SW480 (cell line): ENCODE data around the gene SLC5A3.
A peak's percentile ranks its signal among the peaks of the same experiment; 100 is the strongest.

Source experiments
- DNase-seq: peaks from one replicate; pipeline ENCODE4 v3.0.0-alpha.2; 2016; ENCODE audit warnings: low spot score

Gene SLC5A3

GRCh38 chr21:34100790-34101189, 27.4 kb downstream of the SLC5A3 start:
- no peak for DNase-seq

GRCh38 chr21:34105947-34106541, 32.7 kb downstream of the SLC5A3 start:
- DNase-seq: no peak

- no peak for DNase-seq
Measured at GRCh38 chr21:34107606-34108005, 34.2 kb downstream of the SLC5A3 start.

- no peak for DNase-seq
Measured at GRCh38 chr21:34109075-34109474, 35.7 kb downstream of the SLC5A3 start.

GRCh38 chr21:34110594-34111202, 37.3 kb downstream of the SLC5A3 start:
- no peak for DNase-seq

- DNase-seq: no peak
Measured at GRCh38 chr21:34112316-34113033, 39.1 kb downstream of the SLC5A3 start.

- peak; percentile 25 for DNase-seq
Measured at GRCh38 chr21:34113842-34114241, 40.5 kb downstream of the SLC5A3 start.

- DNase-seq: no peak
Measured at GRCh38 chr21:34115160-34115559, 41.8 kb downstream of the SLC5A3 start.

- DNase-seq: no peak
Measured at GRCh38 chr21:34116569-34116968, 43.2 kb downstream of the SLC5A3 start.

GRCh38 chr21:34120867-34121266, 47.5 kb downstream of the SLC5A3 start:
- DNase-seq: no peak

GRCh38 chr21:34122047-34122446, 48.7 kb downstream of the SLC5A3 start:
- DNase-seq: no peak
